ENCODE results near the gene C10orf143. TPM values are rescaled to one million over a fixed set of nuclear protein-coding genes. Genes with fewer than 3 reads are reported as not detected.

Gene C10orf143
- total RNA-seq, 2 donors from 2014 or later, result 0.93 to 1.7 TPM

DNA sequence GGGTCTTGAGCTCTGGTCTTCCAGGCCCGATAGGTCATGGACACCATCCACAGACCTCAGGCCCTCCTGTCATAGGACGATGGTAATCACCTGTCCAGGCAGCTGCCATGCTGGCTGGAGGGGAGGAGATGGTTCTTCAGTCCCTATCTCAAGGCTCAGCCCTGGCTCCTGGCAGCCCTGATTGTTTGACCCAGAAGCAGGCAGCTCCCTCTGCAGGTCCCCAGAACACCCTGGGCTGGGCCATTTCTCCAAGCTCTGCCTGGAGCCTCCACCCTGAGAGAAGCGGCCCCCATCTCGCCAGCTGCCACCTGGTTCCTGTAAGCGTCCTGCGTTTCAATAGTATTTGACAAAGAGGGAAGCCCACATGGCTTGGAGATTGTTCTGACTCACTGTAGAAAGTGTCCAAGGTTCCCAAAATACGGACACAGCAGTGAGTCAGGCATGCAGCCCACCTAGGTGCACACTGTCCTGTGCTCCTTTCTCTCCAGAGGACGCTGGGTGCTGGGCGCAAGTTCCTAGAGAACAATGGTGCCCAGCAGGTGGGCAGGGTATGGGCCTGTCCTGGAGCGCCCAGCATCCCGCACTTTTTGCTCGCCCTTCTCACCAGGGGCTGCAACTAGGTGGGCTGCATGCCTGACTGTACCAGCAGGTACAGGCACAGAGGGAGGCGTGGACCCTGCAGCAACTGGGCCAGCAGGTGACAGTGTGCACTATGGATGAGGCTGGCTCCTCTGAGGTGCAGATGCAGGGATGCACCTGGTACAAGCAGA lies 74.1 kb downstream of the C10orf143 start:
- TF ChIP-seq, protein P1, sequence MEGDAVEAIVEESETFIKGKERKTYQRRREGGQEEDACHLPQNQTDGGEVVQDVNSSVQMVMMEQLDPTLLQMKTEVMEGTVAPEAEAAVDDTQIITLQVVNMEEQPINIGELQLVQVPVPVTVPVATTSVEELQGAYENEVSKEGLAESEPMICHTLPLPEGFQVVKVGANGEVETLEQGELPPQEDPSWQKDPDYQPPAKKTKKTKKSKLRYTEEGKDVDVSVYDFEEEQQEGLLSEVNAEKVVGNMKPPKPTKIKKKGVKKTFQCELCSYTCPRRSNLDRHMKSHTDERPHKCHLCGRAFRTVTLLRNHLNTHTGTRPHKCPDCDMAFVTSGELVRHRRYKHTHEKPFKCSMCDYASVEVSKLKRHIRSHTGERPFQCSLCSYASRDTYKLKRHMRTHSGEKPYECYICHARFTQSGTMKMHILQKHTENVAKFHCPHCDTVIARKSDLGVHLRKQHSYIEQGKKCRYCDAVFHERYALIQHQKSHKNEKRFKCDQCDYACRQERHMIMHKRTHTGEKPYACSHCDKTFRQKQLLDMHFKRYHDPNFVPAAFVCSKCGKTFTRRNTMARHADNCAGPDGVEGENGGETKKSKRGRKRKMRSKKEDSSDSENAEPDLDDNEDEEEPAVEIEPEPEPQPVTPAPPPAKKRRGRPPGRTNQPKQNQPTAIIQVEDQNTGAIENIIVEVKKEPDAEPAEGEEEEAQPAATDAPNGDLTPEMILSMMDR (IDR thresholded peaks at IDR 0.05), result no peak
- H3K36me3 ChIP-seq, result no peaks in the 10 kb centered on the region
- no peaks in the 10 kb centered on the region for H3K4me1 ChIP-seq
- no peak overlapping the region for H3K27ac ChIP-seq
- H3K9me3 ChIP-seq, result no peaks in the 10 kb centered on the region
- no peak for DNase-seq (ENCODE audit: low spot score)
- no peaks in the 10 kb centered on the region for H3K27me3 ChIP-seq
- no peak overlapping the region for H3K4me3 ChIP-seq

- no peak for DNase-seq (ENCODE audit: low spot score)
- no peaks in the 10 kb centered on the region for H3K9me3 ChIP-seq
- H3K4me3 ChIP-seq, result no peak overlapping the region
- TF ChIP-seq, protein P1 (IDR thresholded peaks at IDR 0.05), result no peak
- no peaks in the 10 kb centered on the region for H3K27me3 ChIP-seq
- H3K36me3 ChIP-seq, result no peaks in the 10 kb centered on the region
- H3K27ac ChIP-seq, result no peak overlapping the region
- no peaks in the 10 kb centered on the region for H3K4me1 ChIP-seq
These were observed 81.4 kb downstream of the C10orf143 start for GRCh38 chr10:130029209-130029608.

DNA sequence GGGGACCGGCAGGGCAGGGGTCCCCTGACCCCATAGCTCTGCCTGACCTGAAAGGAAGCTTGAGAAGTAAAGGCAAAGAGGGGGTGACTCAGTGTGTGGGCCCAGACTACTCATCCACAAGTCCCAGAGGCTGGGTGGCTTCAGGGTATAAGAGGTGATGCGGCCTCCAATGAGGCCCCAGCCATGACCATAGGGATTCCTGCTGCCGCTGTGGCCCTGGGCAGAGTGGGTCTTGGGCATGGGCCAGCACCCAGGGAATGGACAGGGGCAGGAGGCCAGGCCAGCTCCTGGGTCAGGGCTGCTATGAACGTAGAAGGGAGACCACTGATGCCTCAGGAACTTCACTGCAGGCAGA lies 82.2 kb downstream of the C10orf143 start:
- H3K27ac ChIP-seq, result no peak overlapping the region
- TF ChIP-seq, protein P1 (IDR thresholded peaks at IDR 0.05), result no peak
- H3K4me1 ChIP-seq, result no peaks in the 10 kb centered on the region
- H3K36me3 ChIP-seq, result no peaks in the 10 kb centered on the region
- no peak overlapping the region for H3K4me3 ChIP-seq
- H3K27me3 ChIP-seq, result no peaks in the 10 kb centered on the region
- H3K9me3 ChIP-seq, result no peaks in the 10 kb centered on the region
- DNase-seq (ENCODE audit: low spot score), result no peak

GRCh38 chr10:130027716-130028464 lies 82.7 kb downstream of the C10orf143 start:
- TF ChIP-seq, protein P1 (IDR thresholded peaks at IDR 0.05), result no peak
- H3K27ac ChIP-seq, result no peak overlapping the region
- DNase-seq (ENCODE audit: low spot score), result no peak

DNA sequence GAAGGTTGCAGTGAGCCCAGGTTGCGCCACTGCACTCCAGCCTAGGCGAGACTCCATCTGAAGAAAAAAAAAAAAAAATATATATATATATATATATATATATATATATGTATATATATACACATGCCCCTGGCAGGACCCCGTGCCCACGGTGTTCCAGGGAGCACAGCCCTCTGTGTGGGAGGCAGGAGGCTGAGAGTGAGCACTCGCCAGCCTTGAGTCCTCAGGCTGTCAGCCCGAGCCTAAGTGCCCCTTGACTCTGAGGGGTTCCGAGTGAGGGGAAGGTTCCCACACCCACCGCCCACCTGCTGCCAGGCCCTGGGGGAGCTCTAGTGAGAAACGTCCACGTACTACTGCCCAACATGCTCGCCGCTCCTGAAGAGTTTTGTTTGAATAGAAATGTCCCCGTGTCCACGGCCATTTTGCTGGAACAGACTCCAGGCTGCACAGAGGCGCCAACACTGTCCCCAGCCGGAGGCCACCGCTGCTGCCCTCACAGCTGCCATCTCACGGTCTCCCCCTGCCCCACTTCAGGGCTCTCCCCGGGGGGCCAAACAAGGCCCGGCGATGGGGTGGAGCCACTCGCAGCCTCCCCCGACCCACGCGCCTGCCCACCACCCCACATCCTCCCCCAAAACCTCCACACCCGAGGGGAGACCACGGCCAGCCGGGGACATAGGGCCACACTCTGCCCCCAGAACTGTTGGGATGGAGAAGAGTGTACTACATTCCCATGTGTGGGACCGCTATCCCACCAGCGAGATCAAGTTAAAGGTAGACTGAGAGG lies 83.8 kb downstream of the C10orf143 start:
- TF ChIP-seq, protein P1 (IDR thresholded peaks at IDR 0.05), result no peak
- Histone ChIP-seq H3K4me1 (no peaks in the 10 kb centered on the region), H3K27me3 (no peaks in the 10 kb centered on the region), H3K36me3 (no peaks in the 10 kb centered on the region), H3K9me3 (no peaks in the 10 kb centered on the region), H3K4me3 (no peak overlapping the region), H3K27ac (no peak overlapping the region)
- DNase-seq (ENCODE audit: low spot score), result no peak

More at GRCh38 chr10:130027716-130028464, 82.7 kb downstream of the C10orf143 start:
- H3K36me3 ChIP-seq, result no peaks in the 10 kb centered on the region
- H3K4me3 ChIP-seq, result no peak overlapping the region
- H3K4me1 ChIP-seq, result no peaks in the 10 kb centered on the region
- no peaks in the 10 kb centered on the region for H3K9me3 ChIP-seq
- no peaks in the 10 kb centered on the region for H3K27me3 ChIP-seq

Data from right atrium auricular region (tissue), 2 donors.